Left hindlimb (tissue), 1 donor: ENCODE results near the gene MEF2D.

Source experiments
- DNase-seq: peaks from one replicate; pipeline ENCODE4 v3.0.0-alpha.2; 2018

MEF2D gene

DNA sequence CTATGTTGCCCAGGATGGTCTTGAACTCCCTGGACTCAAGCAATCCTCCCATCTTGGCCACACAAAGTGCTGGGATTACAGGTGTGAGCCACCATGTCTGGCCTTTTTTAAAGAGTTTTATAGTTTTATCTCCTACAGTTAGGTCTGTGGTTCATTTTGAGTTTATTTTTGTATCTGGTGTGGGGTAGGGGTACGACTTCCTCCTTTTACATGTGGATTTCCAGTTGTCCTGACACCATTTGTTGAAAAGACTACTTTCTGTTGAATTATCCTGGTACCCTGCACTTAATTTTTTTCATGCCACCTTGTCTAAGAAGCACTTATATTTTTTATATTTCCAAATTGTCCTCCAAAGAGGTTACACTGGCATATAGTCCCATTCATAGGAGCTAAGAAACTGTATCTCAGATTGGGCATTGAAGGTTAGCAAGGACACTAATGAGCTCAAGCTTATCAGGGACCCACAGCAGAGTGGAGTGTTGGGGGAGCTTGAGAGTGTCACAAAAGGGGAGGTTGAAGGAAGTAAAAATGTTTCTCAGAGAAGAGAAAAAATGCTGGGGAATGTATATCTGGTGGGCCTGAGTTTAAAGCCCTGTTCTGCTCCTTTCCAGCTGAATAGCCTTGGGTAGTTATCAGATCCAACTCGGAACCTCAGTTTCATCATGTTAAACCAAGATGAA, 23.4 kb upstream of the MEF2D start:
- DNase-seq, result no peak

DNA sequence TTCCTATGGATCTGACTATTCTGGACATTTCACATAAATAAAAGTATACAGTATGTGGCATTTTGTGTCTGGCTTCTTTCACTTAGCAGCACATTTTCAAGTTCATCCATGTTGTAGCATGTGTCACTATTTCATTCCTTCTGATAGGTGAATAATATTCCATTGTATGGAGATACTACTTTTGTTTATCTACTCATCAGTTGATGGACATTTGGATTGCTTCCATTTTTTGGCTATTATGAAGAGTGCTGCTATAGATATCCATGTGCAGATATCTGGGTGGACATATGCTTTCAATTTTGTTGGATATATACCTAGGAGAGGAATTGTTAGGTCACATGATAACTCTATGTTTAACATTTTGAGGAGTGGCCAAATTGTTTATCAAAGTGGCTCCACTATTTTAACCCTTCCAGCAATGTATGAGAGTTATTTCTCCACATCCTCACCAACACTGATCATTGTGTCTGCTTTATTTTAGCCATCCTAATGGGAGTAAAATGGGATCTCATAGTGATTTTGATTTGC, 21.9 kb upstream of the MEF2D start:
- DNase-seq, result no peak

DNA sequence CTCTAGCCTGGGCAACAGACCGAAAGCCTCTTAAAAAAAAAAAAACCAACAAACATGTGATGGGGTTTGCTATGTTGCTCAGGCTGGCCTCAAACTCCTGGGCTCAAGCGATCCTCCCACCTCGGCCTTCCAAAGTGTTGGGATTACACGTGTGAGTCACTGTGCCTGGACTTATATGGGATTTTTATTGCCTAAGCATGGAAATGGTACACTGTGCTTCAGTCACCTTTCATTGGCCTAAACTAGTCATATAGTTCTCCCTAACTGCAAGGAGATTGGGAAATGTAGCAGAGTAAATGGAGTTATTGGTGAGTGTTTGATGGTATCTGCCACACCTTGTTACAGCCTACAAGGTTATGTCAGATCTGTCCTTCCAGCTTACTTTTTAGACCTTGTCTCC, 17.2 kb upstream of the MEF2D start:
- no peak for DNase-seq

DNA sequence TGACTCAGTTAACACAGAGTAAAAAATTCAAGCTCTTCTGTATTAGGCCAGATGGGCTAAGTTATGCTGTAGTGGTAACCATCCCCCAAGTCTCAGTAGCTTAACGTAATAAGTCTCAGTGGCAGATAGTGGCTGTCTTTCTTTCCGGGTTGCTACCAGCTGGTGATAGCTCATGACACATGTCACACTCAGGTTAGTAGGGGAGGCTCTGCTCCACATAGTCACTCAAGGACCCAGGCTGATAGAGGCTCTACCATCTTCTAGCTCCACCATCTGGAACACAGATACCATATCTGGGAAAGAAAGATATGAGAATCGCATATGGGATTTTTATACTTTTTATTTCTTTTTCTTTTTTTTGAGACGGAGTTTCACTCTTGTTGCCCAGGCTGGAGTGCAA, 16.2 kb upstream of the MEF2D start:
- DNase-seq, result no peak

DNA sequence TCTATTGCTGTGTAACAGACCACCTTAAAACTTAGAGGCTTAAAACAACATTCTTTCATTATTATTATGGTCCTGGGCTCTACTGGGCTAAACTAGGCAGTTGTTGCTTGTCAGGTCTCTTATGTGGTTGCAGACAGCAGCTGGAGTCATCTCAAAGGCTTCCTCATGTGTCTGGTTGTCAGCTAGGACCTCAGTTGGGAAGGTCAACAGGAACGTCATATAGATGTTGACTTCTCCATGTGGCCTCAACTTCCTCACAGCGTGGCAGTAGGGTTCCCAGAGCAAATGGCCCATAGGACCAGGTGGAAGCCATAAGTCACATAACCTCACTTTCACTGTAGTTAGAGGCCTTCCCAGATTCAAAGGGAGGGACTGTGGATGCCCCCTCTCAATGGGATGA, 15.4 kb upstream of the MEF2D start:
- DNase-seq, result no peak

DNA sequence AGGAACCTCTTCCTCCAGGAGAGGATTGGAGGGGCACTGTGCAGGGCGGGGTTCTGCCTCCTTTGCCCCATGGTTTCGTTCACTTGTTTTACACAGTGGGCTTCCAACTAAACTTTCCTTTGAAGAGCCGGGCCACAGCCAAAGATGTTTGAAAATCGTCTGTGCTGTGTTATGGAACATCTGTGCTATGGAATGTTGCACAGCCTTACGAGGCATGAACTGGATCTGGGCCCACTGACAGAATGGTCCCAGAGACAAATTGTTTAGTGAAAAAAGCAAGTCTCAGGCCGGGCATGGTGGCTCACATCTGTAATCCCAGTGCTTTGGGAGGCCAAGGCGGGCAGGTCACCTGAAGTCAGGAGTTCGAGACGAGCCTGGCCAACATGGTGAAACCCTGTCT, 12.6 kb upstream of the MEF2D start:
- DNase-seq, result no peak

DNA sequence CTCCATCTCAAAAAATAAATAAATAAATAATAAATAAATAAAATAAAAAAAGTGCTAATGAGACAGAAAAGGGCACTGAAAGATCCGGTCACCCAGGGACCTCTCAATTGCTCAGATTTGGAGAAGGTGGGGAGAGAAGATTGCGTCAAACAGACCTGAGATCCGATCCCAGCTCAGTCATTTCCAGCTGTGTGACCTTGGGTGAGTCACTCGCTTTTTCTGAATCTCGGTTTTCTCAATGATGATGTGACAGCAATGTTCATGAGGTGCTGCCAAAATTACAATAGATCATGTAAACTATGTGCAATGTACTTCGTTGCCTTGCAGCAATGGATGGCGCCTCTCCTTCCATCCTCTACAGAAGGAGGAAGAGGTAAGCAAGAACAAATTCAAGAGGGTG, 11.1 kb upstream of the MEF2D start:
- no peak for DNase-seq

DNA sequence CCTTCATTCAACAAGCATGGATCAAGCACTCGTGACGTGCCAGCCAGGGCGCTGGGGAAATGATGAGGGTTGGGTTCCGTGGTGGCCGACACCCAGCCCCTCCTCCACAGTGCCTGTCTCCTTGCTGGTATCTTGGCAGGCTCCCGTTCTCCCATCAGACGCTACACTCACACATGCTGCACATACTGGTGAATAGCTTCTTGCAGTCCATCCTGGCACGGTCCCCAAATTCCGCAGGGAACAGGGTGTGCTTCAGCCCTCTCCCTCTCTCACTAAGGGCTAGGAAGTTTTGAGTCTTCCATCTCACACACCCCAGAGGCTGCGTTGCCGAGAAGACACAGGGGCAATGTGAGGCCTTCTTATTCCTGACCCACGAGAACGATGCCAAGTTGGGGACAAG, 10.1 kb upstream of the MEF2D start:
- DNase-seq, result no peak

DNA sequence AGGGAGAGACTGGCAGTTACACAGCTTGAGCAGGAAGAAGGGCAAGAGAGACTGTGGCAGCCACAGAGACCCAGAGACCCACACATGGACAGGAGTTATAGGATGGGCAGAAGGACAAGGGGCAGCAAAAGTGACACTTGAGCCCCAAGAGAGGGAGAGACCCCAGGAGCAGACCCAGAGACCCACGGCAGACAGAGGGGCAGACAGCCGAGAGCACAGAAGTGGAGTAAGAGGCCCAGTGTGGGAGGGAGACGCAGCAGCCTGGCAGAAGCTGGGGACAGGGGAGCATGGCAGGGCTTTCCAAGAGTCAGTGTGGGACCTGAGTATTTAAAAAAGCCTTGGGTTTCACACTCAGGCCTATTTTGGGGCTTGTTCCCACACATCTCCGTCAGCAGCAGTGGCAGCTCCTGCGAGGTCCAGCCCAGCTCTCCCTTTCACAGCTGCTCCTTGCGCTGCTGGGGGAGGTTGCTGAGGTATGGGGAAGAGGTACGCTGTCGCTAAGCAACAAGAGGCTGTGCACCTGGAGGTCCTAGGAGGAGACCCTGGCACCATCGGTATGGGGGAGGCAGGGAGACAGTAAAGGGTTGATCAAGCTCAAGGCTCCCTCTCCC, 9.0 kb upstream of the MEF2D start:
- no peak for DNase-seq

DNA sequence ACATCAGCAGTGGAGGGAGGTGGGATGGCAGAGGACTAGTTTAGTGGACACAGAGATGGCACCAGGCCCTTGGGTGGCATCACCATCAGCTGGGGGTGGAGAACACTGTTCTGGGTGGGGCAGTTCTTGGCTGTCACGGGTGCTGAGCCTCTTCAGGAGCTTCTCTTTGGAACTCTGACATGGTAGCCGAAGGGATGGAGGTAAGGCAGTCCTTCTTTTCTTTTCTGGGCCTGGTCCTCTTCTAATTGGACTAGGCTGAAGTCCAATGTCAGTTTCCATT, 8.3 kb upstream of the MEF2D start:
- no peak for DNase-seq

DNA sequence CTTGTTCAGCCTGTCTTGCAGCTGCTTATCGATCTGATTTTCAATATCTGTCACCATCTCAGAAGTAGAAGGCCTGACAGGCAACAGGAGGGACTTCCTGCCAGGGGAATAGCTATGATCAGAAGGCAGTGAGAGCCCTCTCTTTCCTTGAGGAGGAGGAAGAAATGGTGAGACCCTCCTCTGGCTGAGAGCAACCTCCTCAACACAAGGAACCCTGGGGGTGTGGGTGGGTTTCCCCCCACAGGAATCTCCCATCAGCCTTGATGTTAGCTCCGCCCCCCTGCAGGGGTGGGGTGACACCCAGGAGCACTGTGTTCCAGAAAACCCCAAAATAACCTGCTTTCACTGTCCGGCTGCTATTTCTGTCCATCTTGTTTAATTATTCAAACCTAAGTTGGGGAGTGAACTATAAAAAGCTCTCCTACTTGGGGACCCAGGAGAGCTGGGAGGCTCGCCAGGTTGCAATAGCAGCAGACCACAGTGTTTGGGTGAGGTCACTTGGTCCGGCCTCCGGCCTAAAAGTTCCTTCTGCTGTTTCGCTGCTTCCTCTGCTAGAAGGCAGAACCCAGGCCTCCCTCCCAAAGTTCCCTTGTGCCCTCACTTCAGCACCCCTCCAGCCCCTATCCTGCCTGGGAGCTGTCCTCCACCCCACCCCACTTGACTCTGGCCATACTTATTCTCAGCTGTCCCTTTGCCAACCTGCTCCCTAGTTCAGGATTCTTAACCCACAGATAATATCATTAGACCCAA, 7.8 kb upstream of the MEF2D start:
- DNase-seq, result no peak

DNA sequence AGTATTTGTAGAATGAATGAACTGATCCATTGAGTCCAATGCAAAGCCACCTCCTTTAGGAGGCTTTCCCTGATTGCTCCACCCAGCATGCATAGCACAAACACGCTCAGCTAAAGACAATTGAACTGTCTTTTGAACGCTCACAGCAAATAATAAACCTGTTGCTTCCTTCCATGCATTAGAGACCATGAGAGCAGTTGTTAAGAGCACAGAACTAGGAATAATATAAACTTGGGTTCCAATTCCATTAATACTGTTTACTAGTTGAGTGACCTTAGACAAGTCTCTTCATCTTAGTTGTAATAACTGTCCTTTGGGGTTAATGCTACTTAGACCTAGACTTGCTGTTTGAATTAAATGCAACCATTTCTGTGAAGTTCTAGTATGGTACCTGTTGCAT, 5.9 kb upstream of the MEF2D start:
- no peak for DNase-seq

DNA sequence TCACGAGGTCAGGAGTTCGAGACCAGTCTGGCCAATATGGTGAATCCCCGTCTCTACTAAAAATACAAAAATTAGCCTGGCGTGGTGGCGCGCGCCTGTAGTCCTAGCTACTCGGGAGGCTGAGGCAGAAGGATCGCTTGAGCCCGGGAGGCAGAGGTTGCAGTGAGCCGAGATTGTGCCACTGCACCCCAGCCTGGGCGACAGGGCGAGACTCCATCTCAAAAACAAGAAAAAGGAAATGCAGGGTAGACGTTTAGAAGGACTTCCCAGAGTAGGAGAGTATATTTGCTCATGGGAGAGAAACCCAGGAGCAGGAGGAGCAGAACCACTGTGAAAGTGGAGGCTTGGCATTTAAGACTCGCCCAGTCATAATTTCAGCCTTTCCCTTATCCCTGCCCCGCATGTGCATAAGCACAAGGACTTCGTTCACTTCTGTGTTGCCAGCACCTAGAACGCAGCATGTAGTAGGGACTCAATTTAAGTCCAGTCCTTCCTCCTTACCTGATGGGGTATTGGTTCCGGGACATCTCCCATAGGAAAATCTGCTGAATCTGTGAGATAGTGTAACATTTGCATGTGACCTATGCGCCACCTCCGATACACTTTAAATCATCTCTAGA, 5.2 kb upstream of the MEF2D start:
- no peak for DNase-seq

DNA sequence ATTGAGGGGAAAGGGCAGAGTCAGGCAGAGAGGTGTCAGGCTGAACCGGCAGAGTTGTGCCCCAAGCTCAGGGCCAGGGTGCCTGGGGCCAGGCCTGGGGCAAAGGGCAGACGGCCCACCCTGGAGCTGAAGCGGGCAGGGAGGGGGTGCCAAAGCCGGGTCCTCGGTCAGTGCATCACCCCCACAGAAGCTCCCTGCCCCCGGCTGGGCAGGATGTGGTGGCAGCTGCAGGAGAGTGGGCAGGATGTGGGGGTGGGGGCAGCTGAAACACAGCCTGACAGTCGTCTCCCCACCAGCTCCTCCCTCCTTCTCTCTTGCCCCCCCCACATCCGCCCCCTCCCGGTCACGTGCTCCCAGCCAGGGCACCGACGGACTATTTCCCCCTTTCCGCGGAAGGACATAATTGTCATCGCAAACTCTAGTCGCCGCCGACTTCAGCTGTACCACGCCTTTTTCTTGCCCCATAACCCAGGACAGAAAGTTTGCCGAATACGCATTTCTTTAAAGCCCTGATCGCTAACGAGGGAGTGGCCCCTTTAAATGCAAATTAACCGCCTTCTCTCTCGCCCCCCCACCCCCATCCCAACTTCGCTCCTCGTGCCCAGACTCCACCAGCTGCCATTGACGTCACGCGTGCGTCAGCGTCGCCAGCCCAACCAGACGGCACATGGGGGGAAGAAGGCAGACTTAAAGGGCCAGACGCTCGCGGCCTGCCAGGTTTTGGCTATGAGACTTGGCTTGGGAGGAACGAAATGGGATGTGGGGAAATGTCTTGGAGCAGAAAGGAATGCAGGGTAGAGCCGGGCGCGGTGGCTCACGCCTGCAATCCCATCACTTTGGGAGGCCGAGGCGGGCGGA, 4.5 kb upstream of the MEF2D start:
- peak; percentile 99 for DNase-seq

DNA sequence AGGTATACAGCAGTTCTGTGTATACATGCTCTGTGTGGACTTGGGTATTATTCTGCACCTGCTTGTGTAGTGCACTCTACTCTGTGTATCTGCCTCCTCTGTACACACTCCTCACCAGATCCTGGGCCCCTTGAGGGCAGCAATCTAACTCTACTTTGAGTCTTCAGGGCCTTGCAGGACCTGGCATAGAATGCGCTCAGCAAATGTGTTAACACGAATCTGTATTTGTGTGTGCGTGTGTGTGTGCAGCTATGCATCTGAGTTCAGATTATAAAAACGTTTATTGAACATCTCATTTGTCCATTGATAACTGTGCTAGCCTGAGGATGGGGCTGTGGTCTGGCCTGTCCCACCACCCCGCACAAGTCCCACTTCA, 3.9 kb upstream of the MEF2D start:
- DNase-seq, result no peak

DNA sequence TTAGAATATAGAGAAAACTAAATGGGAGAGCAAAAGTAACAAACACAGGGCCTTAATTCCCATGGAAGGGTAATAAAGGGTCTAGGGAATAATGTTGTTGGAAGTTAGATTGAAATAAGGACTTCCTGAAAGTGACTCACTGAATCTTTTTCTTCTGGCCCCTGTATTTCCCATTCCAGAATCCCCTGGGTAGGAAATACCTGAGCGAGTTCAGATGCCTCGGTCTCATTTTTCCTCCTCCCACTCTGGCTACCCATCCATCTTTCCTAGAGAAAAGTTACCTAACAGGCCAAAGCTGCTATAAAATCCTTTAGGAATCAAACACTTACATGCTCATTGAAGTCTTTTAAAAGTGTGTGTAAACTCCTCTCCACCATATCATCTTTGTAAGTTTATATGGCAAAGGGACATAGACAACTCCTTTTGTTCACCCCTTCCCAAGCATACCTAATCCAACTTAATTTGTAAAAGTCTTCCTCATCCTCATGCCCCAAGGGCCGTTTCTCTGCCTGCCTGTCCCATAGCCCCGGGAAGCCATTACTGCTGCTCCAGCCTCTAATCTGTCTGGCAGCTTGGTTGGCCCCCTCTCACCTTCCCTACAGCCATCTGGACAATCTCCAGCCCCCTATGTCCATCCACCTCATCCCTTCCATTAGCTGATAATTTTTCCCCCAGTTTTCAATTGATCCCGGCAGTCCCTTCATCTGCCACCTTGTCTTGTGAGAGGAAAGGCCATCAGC, 3.3 kb upstream of the MEF2D start:
- DNase-seq, result no peak

DNA sequence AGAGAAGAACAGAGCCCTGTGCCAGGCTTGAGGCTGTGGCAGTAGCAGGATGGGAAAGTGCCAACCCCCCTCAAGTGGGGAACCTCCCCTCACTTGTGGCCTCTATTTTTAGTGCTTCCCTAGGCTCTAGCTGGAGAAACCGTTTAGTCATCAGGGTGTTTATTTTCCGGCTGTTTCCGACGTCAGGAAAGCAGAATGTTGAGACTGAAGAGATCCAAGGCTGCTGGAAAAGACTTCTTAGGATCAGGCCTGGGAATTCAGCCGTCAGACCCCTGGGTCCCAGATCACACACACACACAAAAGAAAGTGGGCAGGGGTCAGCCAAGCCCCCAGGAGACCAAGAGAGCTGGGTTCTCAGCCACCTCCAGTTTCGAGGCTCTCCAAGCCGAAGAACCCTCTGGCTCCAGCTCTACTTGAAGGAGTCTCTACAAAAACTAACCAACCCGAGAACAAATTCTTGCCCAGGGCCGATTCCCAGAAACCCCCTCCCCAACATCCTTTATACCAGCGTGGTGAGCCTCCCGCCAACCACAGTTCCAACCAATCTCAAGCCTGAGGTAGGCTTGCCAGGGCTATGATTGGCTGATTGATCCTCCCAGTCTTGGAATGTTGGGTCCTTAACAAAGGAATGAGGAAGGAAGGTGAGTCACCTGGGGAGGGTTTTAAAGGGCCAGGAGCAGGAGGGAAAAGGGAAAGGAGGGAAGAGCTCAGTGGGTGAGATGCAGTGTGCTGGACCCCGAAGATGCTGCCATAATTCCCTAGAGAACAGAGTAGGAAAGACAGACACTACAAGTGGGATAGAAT, 2.5 kb upstream of the MEF2D start:
- DNase-seq, result peak; percentile 83

DNA sequence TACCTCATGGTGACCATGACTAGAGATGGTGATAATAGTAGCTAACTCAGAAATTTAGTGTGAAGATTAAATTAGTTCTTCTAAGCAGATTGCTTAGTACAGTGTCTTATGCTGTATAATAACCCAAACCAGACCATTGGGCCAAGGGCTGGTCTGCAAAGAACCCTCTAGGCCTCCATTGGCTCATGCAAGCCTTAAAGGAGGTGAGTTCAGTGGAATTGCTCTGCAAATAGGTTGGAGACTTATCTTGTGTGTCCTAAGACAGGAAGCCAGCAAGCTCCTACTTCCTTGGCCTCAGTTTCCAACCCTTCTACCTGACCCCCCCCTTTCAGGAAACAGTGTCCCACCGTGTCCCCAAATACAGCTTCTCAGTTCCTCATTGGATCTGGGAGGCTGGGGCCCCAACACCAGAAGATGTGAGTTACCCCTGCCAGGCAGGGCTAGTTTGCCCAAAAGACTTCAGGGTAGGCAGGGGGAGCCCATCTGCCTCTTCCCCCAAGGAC, 1.9 kb upstream of the MEF2D start:
- no peak for DNase-seq

DNA sequence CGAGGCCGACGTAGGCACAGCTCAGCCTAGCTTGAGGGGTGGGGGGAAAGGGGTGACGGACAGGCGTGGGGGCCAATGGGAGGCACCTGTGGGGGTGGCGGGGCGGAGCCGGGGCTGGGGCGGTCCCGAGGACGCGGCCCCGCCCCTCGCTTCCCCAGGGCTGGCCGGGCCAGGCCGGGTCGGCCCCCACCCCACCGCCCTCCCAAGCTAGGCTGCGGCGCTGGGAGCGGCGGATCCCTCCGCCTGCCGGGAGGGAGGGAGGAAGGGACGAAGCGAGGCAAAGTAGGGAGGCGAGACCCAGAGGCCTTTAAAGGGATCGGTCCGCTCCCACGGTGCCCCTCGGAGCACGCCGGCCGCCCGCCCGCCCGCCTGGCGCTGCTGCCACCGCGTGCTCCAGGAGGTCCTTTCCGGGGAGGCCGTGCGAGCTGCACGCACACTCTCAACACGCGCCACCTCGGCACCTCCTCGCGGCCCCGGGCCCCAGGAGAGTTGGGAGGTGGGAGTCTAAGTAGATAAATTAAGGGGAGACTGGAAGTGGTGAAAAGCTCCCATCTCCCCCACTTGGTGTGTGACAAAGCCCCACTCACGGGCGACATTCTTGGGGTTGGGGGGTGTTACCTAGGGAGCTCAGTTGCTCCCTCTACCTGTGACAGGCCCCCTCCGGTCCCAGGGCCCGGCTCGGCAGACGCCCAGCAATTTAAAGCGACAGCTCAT, 375 bp upstream of the MEF2D start:
- DNase-seq, result peak; percentile 99

DNA sequence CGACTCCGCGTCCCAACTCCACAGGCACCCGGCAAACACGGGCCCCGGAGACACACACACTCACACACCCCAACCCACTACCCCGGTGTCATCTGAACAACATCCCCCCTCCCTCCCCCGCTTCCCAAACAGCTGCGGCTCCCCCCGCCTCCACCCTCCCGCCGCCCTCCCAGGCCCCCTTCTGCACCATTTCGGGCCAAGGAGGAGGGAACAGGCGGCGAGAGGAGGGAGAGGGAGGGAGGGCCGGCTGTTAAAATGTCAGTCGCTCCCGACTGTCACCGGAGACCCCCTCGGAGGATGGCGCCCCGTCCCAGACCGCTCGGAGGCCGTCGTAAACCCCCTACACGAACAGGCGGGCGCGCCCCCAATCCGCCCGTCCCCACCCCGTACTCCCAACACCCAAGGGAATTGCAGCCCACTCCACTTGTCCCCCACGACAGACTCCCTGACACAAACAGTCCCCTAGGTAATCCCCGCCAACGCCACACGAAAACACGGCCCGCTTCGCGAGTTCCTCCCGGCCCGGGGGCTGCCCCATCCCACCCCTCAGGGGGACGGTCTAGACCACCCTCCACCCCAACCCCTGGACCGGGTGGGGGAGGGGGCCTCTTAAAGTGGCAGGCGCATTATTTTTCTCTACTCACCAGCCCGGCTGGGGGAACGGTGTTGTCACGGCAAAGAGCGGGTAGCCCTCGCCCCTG, 583 bp downstream of the MEF2D start:
- DNase-seq, result peak; percentile 89
